ENCODE data around the gene RAVER2.
"Not testable (repeated sequence)": the region's sequence is repeated elsewhere in the genome, so short reads cannot be mapped to it uniquely, and the experiment has no call there.

RAVER2 gene

GRCh38 chr1:64715186-64715585 is 29.7 kb upstream of the RAVER2 start:
- FAIRE-seq (no peak), DNase-seq (ENCODE audit: insufficient read length, low spot score) (no peak)
- TF ChIP-seq TAF1 (IDR thresholded peaks at IDR 0.05; ENCODE audit: low read depth, low read length) (no peak), SPI1 (IDR thresholded peaks at IDR 0.05; ENCODE audit: low read depth, low read length) (no peak), POU2F2 (IDR thresholded peaks at IDR 0.05; ENCODE audit: low read depth, low read length) (no peak), POLR2A (IDR thresholded peaks at IDR 0.05; ENCODE audit: low read depth, low read length) (no peak), PAX5 (IDR thresholded peaks at IDR 0.05; ENCODE audit: insufficient read depth, low read length, severe bottlenecking) (no peak), POLR2AphosphoS5 (IDR thresholded peaks at IDR 0.05; ENCODE audit: low read depth, low read length) (no peak)

- no peak for FAIRE-seq
- TF ChIP-seq POU2F2 (IDR thresholded peaks at IDR 0.05; ENCODE audit: low read depth, low read length) = no peak
- TF ChIP-seq PAX5 (IDR thresholded peaks at IDR 0.05; ENCODE audit: insufficient read depth, low read length, severe bottlenecking) = no peak
- TF ChIP-seq POLR2AphosphoS5 (IDR thresholded peaks at IDR 0.05; ENCODE audit: low read depth, low read length) = no peak
- TF ChIP-seq TAF1 (IDR thresholded peaks at IDR 0.05; ENCODE audit: low read depth, low read length) = no peak
- no peak for TF ChIP-seq POLR2A (IDR thresholded peaks at IDR 0.05; ENCODE audit: low read depth, low read length)
- TF ChIP-seq SPI1 (IDR thresholded peaks at IDR 0.05; ENCODE audit: low read depth, low read length) = no peak
- DNase-seq (ENCODE audit: insufficient read length, low spot score) = no peak
Measured at GRCh38 chr1:64721135-64721534, 23.7 kb upstream of the RAVER2 start.

- no peak for TF ChIP-seq POLR2A (IDR thresholded peaks at IDR 0.05; ENCODE audit: low read depth, low read length)
- no peak for TF ChIP-seq SPI1 (IDR thresholded peaks at IDR 0.05; ENCODE audit: low read depth, low read length)
- FAIRE-seq (no peak), DNase-seq (ENCODE audit: insufficient read length, low spot score) (no peak)
Measured at GRCh38 chr1:64721576-64722145, 23.2 kb upstream of the RAVER2 start.

DNA sequence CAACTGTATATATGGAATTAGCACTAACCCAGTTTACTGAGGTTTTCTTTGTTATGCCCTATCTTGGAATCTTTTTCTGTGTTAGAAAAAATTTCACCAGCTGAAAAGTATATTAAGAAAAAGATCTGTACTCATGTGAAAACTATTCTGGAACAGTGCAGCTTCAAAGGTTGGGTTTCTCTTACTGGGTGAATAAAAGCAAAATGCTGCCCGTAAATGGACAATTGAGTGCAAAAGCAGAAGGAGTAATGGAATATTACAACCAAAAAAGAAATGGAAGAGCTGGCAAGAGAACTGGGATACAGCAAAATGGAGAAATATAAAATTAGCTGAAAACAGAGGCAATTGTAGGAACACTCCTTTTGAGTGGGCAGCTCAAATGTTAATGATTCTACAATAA is 17.0 kb upstream of the RAVER2 start:
- FAIRE-seq (no peak), DNase-seq (ENCODE audit: insufficient read length, low spot score) (no peak)
- no peak for TF ChIP-seq PAX5 (IDR thresholded peaks at IDR 0.05; ENCODE audit: insufficient read depth, low read length, severe bottlenecking)
- no peak for TF ChIP-seq POU2F2 (IDR thresholded peaks at IDR 0.05; ENCODE audit: low read depth, low read length)
- no peak for TF ChIP-seq POLR2AphosphoS5 (IDR thresholded peaks at IDR 0.05; ENCODE audit: low read depth, low read length)
- no peak for TF ChIP-seq TAF1 (IDR thresholded peaks at IDR 0.05; ENCODE audit: low read depth, low read length)
- TF ChIP-seq POLR2A (IDR thresholded peaks at IDR 0.05; ENCODE audit: low read depth, low read length) = no peak
- TF ChIP-seq SPI1 (IDR thresholded peaks at IDR 0.05; ENCODE audit: low read depth, low read length) = no peak

DNA sequence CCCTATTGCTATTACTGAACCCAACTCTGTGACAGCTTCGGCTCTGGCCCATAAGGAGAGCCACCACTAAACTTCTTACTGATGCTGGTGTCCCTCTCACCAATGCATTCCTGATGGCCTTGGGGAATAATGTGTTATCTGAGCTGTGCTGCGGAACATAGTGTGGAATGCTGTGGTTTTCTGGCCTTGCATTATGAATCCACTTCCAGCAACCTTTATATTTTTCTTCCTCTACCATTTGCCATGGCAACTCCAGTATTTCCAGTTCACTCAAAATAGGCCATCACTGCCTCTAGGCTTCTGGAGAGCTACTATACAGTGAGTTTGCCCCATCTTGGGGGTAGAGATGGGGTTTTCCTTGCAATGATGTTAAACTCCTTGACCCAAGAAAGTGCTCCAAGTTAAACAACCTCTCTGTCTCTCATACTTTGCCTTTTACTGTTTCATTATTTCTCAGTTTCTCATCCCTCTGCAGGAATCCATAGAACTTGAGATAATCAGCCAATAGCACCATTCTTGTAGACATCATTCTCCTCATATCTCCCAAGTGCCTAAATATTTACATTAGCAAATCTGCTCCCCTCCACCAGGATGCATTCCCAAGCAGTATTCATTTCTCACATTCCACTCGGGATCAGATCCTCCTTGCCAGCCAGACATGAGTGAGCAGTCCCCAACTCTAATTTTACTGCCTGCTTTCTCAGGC is 11.1 kb upstream of the RAVER2 start:
- TF ChIP-seq PAX5 (IDR thresholded peaks at IDR 0.05; ENCODE audit: insufficient read depth, low read length, severe bottlenecking) (no peak), POU2F2 (IDR thresholded peaks at IDR 0.05; ENCODE audit: low read depth, low read length) (no peak), TAF1 (IDR thresholded peaks at IDR 0.05; ENCODE audit: low read depth, low read length) (no peak), POLR2AphosphoS5 (IDR thresholded peaks at IDR 0.05; ENCODE audit: low read depth, low read length) (no peak), POLR2A (IDR thresholded peaks at IDR 0.05; ENCODE audit: low read depth, low read length) (no peak), SPI1 (IDR thresholded peaks at IDR 0.05; ENCODE audit: low read depth, low read length) (no peak)
- DNase-seq (ENCODE audit: insufficient read length, low spot score) = no peak
- FAIRE-seq = no peak

DNA sequence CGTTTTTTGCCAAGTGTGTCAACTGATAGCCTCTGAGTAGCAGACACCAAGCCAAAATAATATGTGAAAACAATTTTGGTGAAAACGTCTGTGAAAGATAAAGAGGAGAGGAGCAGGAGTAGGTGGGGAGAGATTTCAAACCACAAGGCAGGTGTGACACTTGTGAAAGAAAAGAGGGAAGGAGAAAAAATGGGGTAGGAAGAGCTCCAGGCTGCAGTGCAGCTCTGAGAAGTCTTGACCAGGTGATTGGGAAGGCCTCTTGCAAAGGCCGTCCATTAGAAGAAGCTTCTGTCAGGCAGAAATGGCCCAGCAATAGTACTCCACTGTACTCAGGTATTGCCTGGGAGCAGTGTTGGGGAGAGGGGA is 10.6 kb upstream of the RAVER2 start:
- TF ChIP-seq SPI1 (IDR thresholded peaks at IDR 0.05; ENCODE audit: low read depth, low read length) (no peak), PAX5 (IDR thresholded peaks at IDR 0.05; ENCODE audit: insufficient read depth, low read length, severe bottlenecking) (no peak), POU2F2 (IDR thresholded peaks at IDR 0.05; ENCODE audit: low read depth, low read length) (no peak), TAF1 (IDR thresholded peaks at IDR 0.05; ENCODE audit: low read depth, low read length) (no peak), POLR2AphosphoS5 (IDR thresholded peaks at IDR 0.05; ENCODE audit: low read depth, low read length) (no peak), POLR2A (IDR thresholded peaks at IDR 0.05; ENCODE audit: low read depth, low read length) (no peak)
- FAIRE-seq (no peak), DNase-seq (ENCODE audit: insufficient read length, low spot score) (no peak)

- FAIRE-seq; DNase-seq (ENCODE audit: insufficient read length, low spot score): not testable (repeated sequence)
Measured at GRCh38 chr1:64740687-64741086, 4.2 kb upstream of the RAVER2 start.

GRCh38 chr1:64743954-64744491 is 852 bp upstream of the RAVER2 start:
- DNase-seq (ENCODE audit: insufficient read length, low spot score) (peak; percentile 7), FAIRE-seq (no peak)
- TF ChIP-seq POLR2AphosphoS5 (IDR thresholded peaks at IDR 0.05; ENCODE audit: low read depth, low read length) (no peak), POU2F2 (IDR thresholded peaks at IDR 0.05; ENCODE audit: low read depth, low read length) (no peak), PAX5 (IDR thresholded peaks at IDR 0.05; ENCODE audit: insufficient read depth, low read length, severe bottlenecking) (no peak), POLR2A (IDR thresholded peaks at IDR 0.05; ENCODE audit: low read depth, low read length) (no peak), TAF1 (IDR thresholded peaks at IDR 0.05; ENCODE audit: low read depth, low read length) (no peak), SPI1 (IDR thresholded peaks at IDR 0.05; ENCODE audit: low read depth, low read length) (no peak)

GRCh38 chr1:64745181-64745985 is 508 bp downstream of the RAVER2 start:
- TF ChIP-seq POU2F2 (IDR thresholded peaks at IDR 0.05; ENCODE audit: low read depth, low read length) (no peak), POLR2A (IDR thresholded peaks at IDR 0.05; ENCODE audit: low read depth, low read length) (no peak), POLR2AphosphoS5 (IDR thresholded peaks at IDR 0.05; ENCODE audit: low read depth, low read length) (no peak), PAX5 (IDR thresholded peaks at IDR 0.05; ENCODE audit: insufficient read depth, low read length, severe bottlenecking) (no peak), SPI1 (IDR thresholded peaks at IDR 0.05; ENCODE audit: low read depth, low read length) (no peak), TAF1 (IDR thresholded peaks at IDR 0.05; ENCODE audit: low read depth, low read length) (no peak)
- DNase-seq (ENCODE audit: insufficient read length, low spot score) (peak; percentile 11), FAIRE-seq (no peak)

Measured in GM12891 (cell line).